A673 (cell line): ENCODE results near the gene CKB. TPM values are rescaled to one million over a fixed set of nuclear protein-coding genes. Genes with fewer than 3 reads are reported as not detected.

Experiments used
- BruUV-seq: library from RNA; stranded (reverse); fragments of 400-500 nt; replicated peaks from 2 replicates; lab custom pipeline; 2021; lab: Mats Ljungman, UMichigan
- CTCF ChIA-PET: fragments of 300-600 bp; sonication (Branson Sonifier 250); formaldehyde crosslinking; loops from one replicate; lab custom pipeline; 2022; ENCODE audit warnings: antibody characterized with exemption; lab: Charles Lee
- POLR2A ChIA-PET: fragments of 300-600 bp; sonication (Branson Sonifier 250); formaldehyde crosslinking; loops from one replicate; lab custom pipeline; 2022; ENCODE audit warnings: antibody characterized with exemption; ENCODE audit not compliant: low non-redundant PET; lab: Charles Lee
- DNase-seq: peaks from one replicate; pipeline ENCODE4 v3.0.0-alpha.2; 2015; ENCODE audit warnings: low spot score
- H3K27ac ChIP-seq: fragments of 200-600 bp; sonication (generic); 2 replicates; pipeline ENCODE4 v1.5.1; 2016; ENCODE audit warnings: mixed run types, low read depth, mild to moderate bottlenecking, mixed read lengths, antibody characterized with exemption, low read length; ENCODE audit not compliant: poor library complexity, severe bottlenecking
- H3K27me3 ChIP-seq: fragments of 200-600 bp; sonication (generic); replicated peaks from 2 replicates; pipeline ENCODE4 v1.6.1; 2017; ENCODE audit warnings: mixed run types, low read depth, mild to moderate bottlenecking, mixed read lengths, antibody characterized with exemption, low read length; ENCODE audit not compliant: insufficient read depth, poor library complexity
- H3K36me3 ChIP-seq: fragments of 200-600 bp; sonication (generic); 2 replicates; pipeline ENCODE4 v1.6.1; 2016; ENCODE audit warnings: mixed run types, mild to moderate bottlenecking, mixed read lengths, antibody characterized with exemption, low read length; ENCODE audit not compliant: insufficient read depth, poor library complexity, severe bottlenecking
- H3K4me1 ChIP-seq: fragments of 200-600 bp; sonication (generic); 2 replicates; pipeline ENCODE4 v1.6.1; 2017; ENCODE audit warnings: mixed run types, mild to moderate bottlenecking, mixed read lengths, antibody characterized with exemption, low read length; ENCODE audit not compliant: insufficient read depth, poor library complexity, severe bottlenecking
- H3K4me3 ChIP-seq: fragments of 200-600 bp; sonication (generic); 2 replicates; pipeline ENCODE4 v1.5.1; 2016; ENCODE audit warnings: low read depth, mixed run types, mild to moderate bottlenecking, mixed read lengths, low read length; ENCODE audit not compliant: poor library complexity, severe bottlenecking
- H3K9me3 ChIP-seq: fragments of 200-600 bp; sonication (generic); 2 replicates; pipeline ENCODE4 v1.6.1; 2016; ENCODE audit warnings: mixed run types, low read depth, mild to moderate bottlenecking, mixed read lengths, antibody characterized with exemption, low read length; ENCODE audit not compliant: poor library complexity, severe bottlenecking
- CTCF ChIP-seq: fragments of 300-800, 200-600 bp; sonication (generic); conservative IDR thresholded peaks from 2 replicates; pipeline ENCODE4 v1.5.1; 2017; ENCODE audit warnings: low read depth, mild to moderate bottlenecking, antibody characterized with exemption, low read length, moderate library complexity, mixed read lengths
- EZH2 ChIP-seq: fragments of 200-600 bp; sonication (generic); IDR thresholded peaks from 2 replicates; pipeline ENCODE4 v1.6.1; 2017; ENCODE audit warnings: borderline replicate concordance, low read depth, mild to moderate bottlenecking, mixed read lengths, antibody characterized with exemption, low read length; ENCODE audit not compliant: poor library complexity, severe bottlenecking
- intact Hi-C: fragments of 100-400 bp; cut with micrococcal nuclease; formaldehyde crosslinking; loops from one replicate; pipeline ENCODE4 v1.10.0; 2022; ENCODE audit not compliant: unreplicated experiment
- total RNA-seq: library from RNA; stranded (reverse); gene quantifications from 2 replicates; pipeline ENCODE4 v1.2.3, GENCODE V29; 2021

Gene CKB
- total RNA-seq, 1 experiment from 2014 or later = 118 TPM

GRCh38 chr14:103555559-103556337 is 33.1 kb upstream of the CKB start:
- Histone ChIP-seq H3K9me3 (no peaks in the 10 kb centered on the region), H3K27ac (no peak overlapping the region), H3K4me1 (peaks cover 33% of the 10 kb centered on the region), H3K27me3 (no peaks in the 10 kb centered on the region), H3K4me3 (no peak overlapping the region), H3K36me3 (peaks cover 18% of the 10 kb centered on the region)
- ChIA-PET POLR2A (no interaction called here), CTCF (no interaction called here)
- TF ChIP-seq CTCF = no peak
- TF ChIP-seq EZH2 = no peak
- intact Hi-C loops = no loop called here
- DNase-seq = no peak
- no TSS peak for BruUV-seq

- intact Hi-C loops = no loop called here
- Histone ChIP-seq H3K4me1 (peaks cover 13% of the 10 kb centered on the region), H3K4me3 (no peak overlapping the region), H3K9me3 (no peaks in the 10 kb centered on the region), H3K27ac (no peak overlapping the region), H3K27me3 (no peaks in the 10 kb centered on the region), H3K36me3 (no peaks in the 10 kb centered on the region)
- BruUV-seq = no TSS peak
- ChIA-PET POLR2A (no interaction called here), CTCF (no interaction called here)
- TF ChIP-seq CTCF = no peak
- no peak for TF ChIP-seq EZH2
- no peak for DNase-seq
Observed at GRCh38 chr14:103552846-103553210, 30.2 kb upstream of the CKB start.

GRCh38 chr14:103552011-103552845 is 29.6 kb upstream of the CKB start:
- ChIA-PET POLR2A (no interaction called here), CTCF (no interaction called here)
- intact Hi-C loops = no loop called here
- Histone ChIP-seq H3K9me3 (no peaks in the 10 kb centered on the region), H3K4me1 (peaks cover 7% of the 10 kb centered on the region), H3K4me3 (no peak overlapping the region), H3K27me3 (no peaks in the 10 kb centered on the region), H3K27ac (no peak overlapping the region), H3K36me3 (no peaks in the 10 kb centered on the region)
- TF ChIP-seq EZH2 (no peak), CTCF (no peak)
- no peak for DNase-seq
- no TSS peak for BruUV-seq
